Measurements from ENCODE around the gene ANKRD29.

The ANKRD29 gene

GRCh38 chr18:23599809-23600208 lies 62.9 kb downstream of the ANKRD29 start:
- Histone ChIP-seq H3K4me1 (ENCODE audit: control insufficient read depth, insufficient read depth, low read length) (no peaks in the 10 kb centered on the region), H3K4me3 (ENCODE audit: low read depth, low read length) (no peak overlapping the region), H3K27ac (ENCODE audit: extremely low read depth, low read depth, low read length) (no peak overlapping the region), H3K36me3 (ENCODE audit: control insufficient read depth in 2 of 2, insufficient read depth in 1 of 2, low read length in 2 of 2) (no peaks in the 10 kb centered on the region), H3K9me3 (ENCODE audit: control insufficient read depth, insufficient read depth, low read depth, low read length) (no peaks in the 10 kb centered on the region)
- TF ChIP-seq ZNF792 (tag by site-specific recombination; IDR thresholded peaks at IDR 0.05) (no peak), ZNF148 (tag by site-specific recombination; IDR thresholded peaks at IDR 0.05; ENCODE audit: borderline replicate concordance) (no peak), MEIS1 (CRISPR knock-in tag; IDR thresholded peaks at IDR 0.05; ENCODE audit: borderline replicate concordance) (no peak), ZBTB44 (tag by site-specific recombination; IDR thresholded peaks at IDR 0.05) (no peak), ZNF350 (tag by site-specific recombination; IDR thresholded peaks at IDR 0.05) (no peak), SCRT1 (tag by site-specific recombination; IDR thresholded peaks at IDR 0.05; ENCODE audit: borderline replicate concordance) (no peak)
- CTCF ChIA-PET = interaction anchor here (1.7 kb wide), 1 partner anchor 103 kb away, joined by 6 read pairs; no protein-coding TSS in a partner anchor
- POLR2A ChIA-PET = no interaction called here

GRCh38 chr18:23596183-23596582 lies 66.5 kb downstream of the ANKRD29 start:
- Histone ChIP-seq H3K27ac (ENCODE audit: extremely low read depth, low read depth, low read length) (no peak overlapping the region), H3K36me3 (ENCODE audit: control insufficient read depth in 2 of 2, insufficient read depth in 1 of 2, low read length in 2 of 2) (no peaks in the 10 kb centered on the region), H3K4me1 (ENCODE audit: control insufficient read depth, insufficient read depth, low read length) (no peaks in the 10 kb centered on the region), H3K4me3 (ENCODE audit: low read depth, low read length) (no peak overlapping the region), H3K9me3 (ENCODE audit: control insufficient read depth, insufficient read depth, low read depth, low read length) (no peaks in the 10 kb centered on the region)
- POLR2A ChIA-PET = no interaction called here
- no peak for TF ChIP-seq ZNF473 (tag by site-specific recombination; IDR thresholded peaks at IDR 0.05)
- no peak for TF ChIP-seq ZNF843 (tag by site-specific recombination; IDR thresholded peaks at IDR 0.05)
- TF ChIP-seq KLF9 (tag by site-specific recombination; IDR thresholded peaks at IDR 0.05; ENCODE audit: low read depth) = no peak
- TF ChIP-seq PRDM4 (tag by site-specific recombination; IDR thresholded peaks at IDR 0.05) = no peak
- TF ChIP-seq PBX3 (CRISPR knock-in tag; IDR thresholded peaks at IDR 0.05) = no peak
- TF ChIP-seq ZNF423 (tag by site-specific recombination; IDR thresholded peaks at IDR 0.05) = no peak
- TF ChIP-seq ZEB2 (tag by site-specific recombination; IDR thresholded peaks at IDR 0.05) = no peak
- TF ChIP-seq WT1 (tag by site-specific recombination; IDR thresholded peaks at IDR 0.05) = no peak
- no peak for TF ChIP-seq ZNF521 (tag by site-specific recombination; IDR thresholded peaks at IDR 0.05)
- no peak for TF ChIP-seq ZBTB44 (tag by site-specific recombination; IDR thresholded peaks at IDR 0.05)
- CTCF ChIA-PET = interaction anchor here (0.6 kb wide), 1 partner anchor 107 kb away, joined by 3 read pairs; no protein-coding TSS in a partner anchor

Measured in HEK293 (cell line).